Effector CD4-positive, alpha-beta T cell (primary cell): ENCODE results near the gene TFPT.
A peak's percentile ranks its signal among the peaks of the same experiment; 100 is the strongest.

Experiments used
- DNase-seq: peaks from one replicate; pipeline ENCODE4 v3.0.0-alpha.2; 2020
- total RNA-seq: gene quantifications from one replicate; lab custom pipeline; 2026; lab: John Stamatoyannopoulos, UW

TFPT gene, protein sequence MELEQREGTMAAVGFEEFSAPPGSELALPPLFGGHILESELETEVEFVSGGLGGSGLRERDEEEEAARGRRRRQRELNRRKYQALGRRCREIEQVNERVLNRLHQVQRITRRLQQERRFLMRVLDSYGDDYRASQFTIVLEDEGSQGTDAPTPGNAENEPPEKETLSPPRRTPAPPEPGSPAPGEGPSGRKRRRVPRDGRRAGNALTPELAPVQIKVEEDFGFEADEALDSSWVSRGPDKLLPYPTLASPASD
- 9.2 reads per million, percentile 30 among the genes with 10 or more reads in this experiment for total RNA-seq

DNA sequence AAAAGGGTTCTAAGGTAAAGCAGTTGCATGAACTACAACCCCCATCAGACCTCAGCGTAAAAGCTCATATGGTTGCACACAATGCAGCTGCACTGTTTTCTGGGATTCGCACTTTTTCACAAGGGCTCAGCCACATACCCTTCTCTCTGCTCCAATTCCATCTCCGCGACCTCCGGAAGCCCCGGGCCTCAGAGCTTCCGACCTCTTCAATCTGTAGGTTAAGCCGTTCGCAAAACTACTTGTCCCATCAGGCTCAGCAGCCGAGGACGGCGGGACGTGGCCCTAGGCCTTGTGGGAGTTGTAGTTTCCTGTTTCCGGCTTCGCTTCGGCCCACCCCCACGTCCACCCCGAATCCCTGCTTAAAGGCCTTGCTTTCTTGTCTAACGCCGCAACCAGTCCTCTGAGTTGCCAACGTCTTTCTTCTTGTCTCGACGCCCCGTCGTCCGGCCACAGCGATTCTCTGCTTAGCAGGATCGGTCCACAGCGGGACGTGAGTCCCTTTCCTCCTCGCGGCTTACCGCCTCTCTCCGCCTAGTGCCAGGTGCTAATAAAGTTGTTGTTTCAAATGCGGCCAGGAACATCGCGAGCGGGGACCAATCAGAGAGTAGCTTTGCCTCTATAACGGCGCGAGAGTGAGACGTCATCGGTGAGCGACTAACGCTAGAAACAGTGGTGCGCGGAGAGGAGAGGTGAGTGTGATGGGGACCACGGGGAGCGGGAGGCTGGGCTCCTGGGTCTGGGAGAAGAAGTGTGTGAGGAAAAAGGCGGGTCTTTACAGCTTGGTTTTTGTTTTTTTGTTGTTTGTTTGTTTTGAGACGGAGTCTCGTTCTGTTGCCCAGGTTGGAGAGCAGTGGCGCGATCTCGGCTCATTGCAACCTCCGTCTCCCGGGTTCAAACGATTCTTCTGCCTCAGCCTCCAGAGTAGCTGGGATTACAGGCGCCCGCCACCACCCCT lies at the start of gene TFPT, which contains the start of gene PRPF31:
TFPT (minus strand) TSS at position 549 of the 955 bp plus-strand sequence; CDS start at position 161, 388 bp downstream.
PRPF31 (plus strand) TSS at position 646 of the 955 bp plus-strand sequence. CDS start 2,525 bp downstream, outside the sequence.
- peak; percentile 98 for DNase-seq

DNA sequence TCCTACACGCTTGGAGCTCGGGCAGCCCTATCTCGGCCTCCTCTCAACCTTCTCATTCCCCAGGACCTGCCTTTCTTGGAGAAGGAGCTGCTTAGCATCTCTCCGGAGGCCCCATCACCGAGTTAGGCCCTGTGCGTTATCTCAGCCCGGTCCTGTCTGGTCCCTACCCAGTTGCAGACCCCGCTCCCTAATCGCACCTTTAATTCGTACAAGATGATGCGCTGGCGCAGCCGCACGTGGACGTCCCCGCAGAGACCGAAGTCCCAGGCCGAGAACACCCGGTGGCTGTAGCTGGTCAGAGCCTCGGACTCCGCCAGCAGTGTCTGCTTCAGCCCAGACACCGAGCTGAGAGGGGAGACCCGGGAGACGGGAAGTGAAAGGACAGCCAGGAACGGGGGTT lies 49.8 kb upstream of the TFPT start:
- DNase-seq: no peak

DNA sequence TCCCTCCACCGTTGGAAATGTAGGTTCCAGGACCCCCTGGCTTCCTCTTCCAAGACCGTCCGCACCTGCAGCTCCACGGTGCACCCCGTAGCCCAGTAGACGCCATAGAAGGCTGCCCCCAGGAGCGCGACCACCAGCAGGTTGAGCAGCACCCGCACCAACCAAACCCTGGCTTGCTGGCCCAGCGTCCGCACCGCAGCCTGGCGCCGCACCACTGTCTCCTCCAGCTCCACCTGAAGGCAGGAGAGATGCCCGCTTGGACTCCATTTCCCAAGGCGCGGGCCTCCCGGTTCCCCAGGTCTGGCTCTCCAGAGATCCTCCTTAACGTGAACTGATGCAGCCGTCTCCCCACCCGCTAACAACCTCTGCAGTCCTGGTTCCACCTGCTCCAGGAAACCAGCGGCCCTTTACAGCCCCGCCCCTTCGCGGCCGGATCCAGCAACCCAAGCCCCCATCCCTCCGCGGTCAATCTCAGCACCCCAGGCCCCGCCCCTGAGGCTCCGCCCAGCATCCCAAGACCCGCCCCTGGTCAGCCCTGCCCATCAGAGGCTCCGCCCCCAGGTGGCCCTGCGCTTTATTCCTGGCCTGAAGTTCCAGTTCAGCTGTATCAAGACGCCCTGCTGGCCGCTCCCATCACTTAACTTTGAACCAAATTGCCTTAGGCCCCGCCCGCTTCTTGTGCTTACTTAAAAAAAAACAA lies 49.1 kb upstream of the TFPT start:
- peak; percentile 46 for DNase-seq

DNA sequence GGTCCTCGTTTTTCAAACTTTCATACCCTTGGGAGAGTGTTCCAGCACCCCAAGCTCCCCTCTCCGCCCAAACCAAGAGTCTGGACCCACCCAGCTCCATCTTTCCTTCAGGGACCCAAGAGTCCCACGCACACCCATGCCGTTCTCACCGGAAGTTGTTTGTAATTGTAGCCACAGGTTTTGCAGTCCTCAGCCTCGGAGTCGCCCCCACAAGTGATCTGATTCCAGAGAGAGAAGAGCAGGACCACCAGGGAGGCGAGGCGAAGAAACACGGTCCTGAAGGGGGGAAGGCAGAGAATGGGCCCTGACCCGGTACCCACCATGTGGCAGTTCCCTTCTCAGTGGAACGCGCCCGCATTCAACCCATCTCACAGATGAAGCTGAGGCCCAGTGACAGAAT lies 47.4 kb upstream of the TFPT start:
- no peak for DNase-seq

DNA sequence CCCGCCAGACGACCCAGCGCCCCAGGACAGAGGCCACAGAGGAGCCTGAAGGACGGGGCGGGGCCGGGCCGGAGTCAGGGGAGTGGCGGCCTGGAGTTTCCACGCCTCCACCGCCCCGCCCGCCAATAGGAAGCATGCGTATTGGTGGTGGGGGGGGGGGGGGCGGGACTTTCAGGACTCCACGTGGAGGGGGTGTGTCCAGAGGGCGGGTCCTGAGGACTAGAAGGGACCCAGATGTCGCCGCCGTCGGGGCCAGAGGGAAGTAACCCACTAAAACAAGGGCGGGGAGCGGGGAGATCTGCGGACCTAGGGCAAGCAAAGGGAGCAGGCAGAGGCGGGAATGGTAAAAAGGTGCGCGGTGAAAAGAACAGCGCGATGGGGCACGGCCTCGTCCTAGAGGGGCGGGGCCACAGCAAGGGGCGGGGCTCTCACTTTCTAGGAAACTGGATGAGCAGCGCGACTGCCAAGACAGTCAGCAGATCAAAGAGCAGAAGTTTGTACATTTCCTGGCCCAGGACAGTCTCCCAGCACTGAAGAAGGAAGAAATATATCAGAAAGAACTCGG lies 46.9 kb upstream of the TFPT start:
- DNase-seq: peak; percentile 70

DNA sequence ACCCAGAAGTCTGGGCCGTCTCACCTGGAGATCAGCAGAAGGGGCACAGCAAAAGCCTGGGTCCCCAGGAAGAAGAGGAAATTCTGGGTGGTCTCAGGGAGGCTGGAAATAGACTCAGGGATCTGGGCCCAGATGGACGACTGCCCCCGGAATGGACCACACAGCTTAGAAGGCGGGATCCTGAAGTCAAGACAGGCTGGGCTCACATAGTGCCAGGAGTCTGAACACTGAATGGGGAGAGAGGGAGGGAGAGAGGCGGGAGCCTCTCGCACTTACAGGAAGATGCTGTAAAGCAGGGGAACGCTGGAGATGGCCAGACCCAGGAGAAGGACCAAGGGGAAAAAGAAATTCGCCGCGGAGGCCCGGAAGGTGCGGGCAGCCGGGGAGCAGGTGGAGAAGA lies 45.4 kb upstream of the TFPT start:
- no peak for DNase-seq

DNA sequence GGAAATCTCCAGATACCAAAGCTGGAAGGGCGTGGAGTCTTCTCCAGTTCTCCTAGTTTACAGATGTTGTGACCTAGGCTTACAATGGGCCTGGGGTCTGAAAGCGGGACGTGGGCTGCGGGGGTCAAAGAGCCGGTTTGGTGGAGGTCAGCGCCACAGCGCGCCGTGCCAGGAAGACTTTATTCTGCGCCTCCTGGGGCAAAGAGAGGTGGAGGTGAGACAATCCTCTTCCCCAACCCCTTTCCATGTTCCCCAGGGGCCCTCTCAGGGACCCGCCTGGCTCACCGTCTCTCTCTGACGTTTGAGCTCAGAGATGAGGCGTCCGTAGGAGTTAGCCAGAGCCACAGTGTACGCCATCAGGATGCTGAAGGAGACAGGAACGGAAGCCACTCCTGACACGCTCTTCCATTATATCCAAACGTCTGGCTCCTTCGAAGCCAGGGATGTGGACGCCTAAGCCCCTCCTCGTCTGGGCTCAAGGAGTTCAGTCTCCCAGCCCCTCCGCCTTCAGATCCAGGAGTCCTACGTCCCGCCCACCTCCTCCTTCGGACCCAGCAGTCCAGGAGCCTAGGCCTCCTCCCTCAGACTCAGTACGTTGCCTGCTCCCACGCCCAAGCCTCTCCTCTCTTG lies 44.8 kb upstream of the TFPT start:
- no peak for DNase-seq

DNA sequence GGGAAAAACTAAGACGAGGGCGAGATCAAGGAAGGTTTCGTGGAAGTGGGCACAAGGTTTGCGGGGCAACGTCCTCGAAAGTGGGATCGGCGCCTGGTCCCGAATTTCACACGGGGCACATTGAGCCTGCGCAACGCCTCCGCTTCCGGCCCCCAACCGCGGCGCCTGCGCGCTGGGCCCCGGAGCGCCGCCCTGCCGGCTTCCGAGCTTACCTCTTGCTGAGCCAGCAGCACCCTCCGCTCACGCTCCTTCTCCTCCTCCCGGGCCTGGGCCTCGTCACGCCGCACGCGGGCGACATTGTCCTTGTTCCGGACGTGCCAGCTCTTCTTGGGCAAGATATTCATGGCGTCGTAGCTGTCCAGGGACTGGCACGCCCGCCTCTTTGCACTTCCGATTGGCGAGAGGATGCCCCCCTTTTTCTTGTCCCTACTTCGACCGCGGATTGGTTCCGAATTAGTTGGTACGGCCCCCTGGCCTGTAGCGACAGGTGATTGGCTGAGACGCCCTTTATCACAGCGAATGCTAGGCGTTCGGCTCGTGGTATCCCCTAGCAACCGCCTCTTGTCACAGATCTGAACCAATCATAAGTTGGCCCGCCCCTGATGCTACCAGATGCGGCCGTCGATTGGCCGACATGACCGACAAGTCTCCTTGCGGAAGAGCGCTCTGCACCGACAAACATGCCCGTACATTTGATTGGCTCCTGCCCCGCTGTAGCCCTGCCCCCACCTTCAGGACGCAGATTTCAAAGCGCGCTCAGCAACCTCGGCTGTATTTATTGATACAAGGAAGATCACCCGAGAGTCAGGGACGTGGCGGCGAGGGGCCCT lies 44.1 kb upstream of the TFPT start, which contains the start of gene LENG1:
LENG1 (minus strand) TSS at position 370 of the 830 bp plus-strand sequence; CDS start at position 344, 26 bp downstream.
- DNase-seq: peak; percentile 99

DNA sequence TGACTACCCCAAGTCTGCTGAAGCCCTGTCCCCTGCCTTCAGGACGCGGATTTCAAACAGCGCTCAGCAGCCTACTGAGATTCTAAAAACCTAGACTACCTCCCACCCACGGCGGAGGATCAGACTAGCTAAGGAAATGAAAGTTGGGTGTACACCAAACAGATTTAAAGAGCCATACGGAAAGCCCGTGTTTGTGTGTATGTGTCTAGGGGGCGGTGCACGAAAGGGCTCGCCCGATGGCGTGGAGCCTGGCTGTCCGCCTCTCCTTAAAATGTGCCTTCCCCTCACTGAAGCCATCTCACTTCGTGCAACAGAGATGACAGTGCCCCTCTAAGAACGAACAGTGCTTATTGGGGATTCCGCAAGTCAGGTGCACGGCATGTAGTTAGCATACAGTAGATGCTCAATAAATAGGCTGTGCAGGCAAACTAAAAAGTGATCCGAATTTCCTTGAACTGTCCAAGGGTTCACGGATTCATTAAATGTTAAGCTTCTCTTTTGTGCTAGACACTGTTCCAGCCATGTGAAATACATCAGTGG lies 43.4 kb upstream of the TFPT start:
- no peak for DNase-seq

DNA sequence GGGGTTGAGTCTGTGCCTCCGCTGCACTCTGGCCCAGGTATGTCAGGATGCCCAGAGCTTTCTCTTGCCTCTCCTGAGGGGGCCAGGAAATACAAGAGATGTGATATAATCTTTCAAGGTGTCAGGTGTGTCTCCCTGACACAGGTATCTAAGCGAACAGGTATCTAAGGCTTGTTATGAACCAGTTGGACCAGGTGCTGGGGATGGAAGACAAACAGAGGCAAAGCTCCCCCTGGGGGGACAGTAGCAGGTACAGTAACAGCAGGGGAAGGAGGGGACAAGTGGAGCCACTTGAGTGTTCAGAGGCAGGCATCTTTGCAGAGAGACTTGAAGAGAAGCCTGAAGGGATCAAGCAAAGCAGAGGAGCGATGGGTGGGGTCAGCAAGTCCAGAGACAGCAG lies 41.5 kb upstream of the TFPT start:
- no peak for DNase-seq

DNA sequence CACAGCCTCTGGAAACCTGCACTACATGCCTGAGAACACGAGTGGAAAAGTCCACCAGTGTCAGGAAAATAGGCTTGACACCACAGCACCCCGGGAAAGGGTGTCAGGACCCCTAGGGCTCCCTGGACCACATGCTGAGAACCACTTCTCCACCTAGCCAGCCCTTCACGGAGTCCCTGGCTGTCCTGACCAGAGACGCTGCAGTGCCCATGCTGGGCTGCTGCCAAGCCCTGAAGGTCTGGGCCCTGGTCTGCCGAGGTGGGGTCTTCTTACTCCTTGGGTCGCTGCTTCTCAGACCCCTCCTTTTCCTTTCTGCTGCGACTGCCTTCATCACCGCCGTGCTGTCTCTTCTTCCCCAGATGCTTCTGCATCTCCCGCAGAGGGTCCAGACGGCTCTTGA lies 41.0 kb upstream of the TFPT start:
- no peak for DNase-seq

DNA sequence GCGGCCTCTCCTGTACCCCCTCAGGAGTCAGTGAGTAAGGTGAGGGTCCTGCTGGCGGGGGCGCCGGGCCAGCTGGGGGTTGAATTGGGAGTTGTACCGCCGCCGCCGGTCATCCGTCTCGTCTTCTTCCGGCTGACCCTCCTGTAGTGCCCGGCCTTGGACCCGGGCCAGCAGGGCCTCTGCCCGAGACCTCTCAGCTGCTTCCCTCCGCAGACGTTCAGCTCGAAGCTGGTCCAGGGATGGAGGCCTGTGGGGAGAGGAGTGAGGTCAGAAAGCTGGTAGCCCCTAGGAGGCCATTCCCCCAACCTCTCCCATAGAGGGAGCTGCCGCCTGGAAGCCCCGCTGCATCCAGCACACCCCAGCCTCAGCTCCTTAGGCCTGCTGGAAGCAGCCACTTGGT lies 40.2 kb upstream of the TFPT start:
- no peak for DNase-seq

DNA sequence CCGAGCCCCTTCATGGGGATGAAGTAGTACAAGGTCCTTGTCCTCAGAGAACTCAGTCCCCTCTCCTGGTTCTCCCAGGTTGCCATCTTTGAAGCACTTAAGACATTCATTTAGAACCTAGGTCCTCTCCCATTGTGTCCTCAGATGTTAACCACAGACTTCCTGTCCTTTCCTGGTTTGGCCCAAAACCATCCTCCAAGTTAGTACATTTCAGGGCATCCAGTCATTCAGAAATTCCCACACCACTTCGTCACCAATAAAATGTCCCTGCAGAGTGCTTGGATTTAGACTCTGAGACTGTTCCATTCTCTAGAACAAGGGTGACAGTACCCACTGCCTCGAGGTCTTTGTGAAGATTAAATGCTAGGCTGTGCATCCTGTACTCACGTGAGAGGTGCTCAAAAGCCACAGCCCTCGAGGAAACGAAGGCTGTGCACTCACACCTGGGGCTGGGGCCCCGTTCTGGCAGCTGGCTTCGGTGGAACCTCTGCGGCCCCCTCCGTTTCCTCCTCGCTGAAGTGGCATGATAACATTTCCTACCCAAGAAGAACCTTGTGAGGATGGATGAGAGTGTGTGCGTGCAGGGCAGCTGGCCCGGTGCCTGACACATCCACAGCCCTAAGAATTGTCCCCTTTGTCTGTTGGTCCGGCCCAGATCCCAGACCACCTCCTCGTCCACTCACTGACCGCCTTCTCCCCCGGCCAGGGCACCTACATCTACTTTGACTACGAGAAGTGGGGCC lies 39.3 kb upstream of the TFPT start:
- DNase-seq: no peak

DNA sequence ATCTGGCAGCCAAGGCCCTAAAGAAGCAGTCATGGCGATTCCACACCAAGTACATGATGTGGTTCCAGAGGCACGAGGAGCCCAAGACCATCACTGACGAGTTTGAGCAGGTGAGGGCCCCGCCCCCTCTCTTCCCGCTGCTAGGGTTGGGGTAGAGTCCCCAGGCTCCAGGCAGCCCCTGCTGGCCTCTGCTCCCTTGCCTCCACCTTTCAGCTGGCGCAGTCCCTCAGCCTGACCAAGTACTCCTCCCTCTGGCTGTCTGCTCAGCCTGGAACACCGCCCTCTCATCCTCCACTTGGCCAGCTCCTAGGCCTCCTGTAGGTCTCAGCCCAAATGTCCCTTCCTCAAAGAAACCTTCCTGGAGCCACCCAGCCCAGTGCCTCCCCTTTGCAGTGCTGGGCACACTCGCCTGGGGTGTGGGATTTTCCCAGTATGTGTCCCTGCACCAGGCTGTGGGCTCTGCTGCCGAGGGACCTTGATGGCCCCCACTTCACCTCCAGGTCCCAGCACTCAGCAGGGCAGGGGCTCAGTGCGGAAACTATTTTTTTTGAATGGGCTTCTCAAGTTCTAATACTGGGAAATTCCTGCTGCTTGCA lies 38.4 kb upstream of the TFPT start:
- DNase-seq: no peak

DNA sequence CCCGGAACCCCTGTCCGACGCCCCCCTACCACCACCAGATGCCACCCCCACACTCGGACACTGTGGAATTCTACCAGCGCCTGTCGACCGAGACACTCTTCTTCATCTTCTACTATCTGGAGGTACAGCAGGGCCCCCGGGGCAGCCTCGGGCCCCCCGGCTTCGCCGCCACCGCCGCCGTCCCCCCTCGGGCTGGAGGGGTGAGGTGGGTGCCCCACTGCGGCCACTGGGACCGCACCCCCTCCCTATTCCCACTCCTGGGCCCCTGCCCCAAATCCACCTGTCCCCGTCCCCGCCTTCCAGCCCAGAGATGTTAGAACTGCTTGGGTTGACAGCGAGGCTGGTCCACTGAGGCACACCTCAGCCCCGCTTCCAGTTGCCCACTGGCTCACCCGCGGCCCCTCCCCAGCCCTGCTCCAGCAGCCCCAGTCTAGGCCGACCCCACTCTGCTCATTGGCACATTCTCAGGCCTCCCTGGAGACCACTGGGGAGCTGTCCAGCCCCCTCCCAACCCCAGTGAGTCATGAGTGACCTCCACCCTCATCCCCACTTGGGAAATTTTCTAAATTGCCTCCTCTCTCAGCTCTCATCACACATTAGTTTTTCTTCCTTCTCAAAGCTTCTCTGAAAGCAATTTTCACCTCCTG lies 37.5 kb upstream of the TFPT start:
- DNase-seq: no peak

DNA sequence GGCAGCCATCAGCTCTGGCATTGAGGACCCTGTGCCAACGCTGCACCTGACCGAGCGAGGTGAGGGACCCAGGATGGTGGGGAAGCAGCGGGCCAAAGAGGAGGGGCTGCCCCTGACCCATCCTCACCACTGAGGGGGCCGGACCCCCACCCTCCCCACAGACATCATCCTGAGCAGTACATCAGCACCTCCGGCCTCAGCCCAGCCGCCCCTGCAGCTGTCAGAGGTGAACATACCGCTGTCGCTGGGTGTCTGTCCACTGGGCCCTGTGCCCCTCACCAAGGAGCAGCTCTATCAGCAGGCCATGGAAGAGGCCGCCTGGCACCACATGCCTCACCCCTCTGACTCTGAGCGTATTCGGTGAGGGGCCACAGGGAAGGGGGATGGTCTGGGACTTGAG lies 36.8 kb upstream of the TFPT start:
- DNase-seq: no peak

DNA sequence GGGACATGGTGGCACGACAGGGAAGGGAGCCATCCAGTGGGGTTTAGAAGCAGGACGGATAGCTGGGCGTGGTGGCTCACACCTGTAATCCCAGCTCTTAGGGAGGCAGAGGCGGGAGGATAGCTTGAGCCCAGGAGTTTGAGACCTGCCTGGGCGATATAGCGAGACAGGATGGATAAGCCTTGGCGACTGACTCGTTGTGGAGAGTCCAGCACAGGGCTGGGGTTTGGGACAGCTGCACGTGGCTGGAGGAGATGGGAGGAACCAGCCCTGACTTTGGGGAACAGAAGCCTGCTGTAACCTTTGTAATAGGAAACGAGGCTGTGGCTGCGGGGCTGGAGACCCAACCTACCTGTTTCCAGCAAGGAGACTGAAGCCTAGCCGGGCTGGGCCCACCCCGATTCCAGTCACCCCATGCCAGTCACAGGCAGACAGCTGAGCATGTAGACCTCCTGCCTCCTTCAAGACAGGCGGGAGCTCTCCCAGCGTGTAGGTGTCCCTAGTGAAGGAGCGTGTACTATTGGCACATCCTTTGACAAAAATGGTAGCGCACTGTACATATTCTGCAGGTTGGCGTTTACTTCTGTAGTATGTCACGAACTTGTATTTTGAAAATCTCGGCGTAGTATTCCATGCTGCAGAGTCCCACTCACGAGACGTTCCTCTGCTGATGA lies 36.0 kb upstream of the TFPT start:
- DNase-seq: no peak

DNA sequence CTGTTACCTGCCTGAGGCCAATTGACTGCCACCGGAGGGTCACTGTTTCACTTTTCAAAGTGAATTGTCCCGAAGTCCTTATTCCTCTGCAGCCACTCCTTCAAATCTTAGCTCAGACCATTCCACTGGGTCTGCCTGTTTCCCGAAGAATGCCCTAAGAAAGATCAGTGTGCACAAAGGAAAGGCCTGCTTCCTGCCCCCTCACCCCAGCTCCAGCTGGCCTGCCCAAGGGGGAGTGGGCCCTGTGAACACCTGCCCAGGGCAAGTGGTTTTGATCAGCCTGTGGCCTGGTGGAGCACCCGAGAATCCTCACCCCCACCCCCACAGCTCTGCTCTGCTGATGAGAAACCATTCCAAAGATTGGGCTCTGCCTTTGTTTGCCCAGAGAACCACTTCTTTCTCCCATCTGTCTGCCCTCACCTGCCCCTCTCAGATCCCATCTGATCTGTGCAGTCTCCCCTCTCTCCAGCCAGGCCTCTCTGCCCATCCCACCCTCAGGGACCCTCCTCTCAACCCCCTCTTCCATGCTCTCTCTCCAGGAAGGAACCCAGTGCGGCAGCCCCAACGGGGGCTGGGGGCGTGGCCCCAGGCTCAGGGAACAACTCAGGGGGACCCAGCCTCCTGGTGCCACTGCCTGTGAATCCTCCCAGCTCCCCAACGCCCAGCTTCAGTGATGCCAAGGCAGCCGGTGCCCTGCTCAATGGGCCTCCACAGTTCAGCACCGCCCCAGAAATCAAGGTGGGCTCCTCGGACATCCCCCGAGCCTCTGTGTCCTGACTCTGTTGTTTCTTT lies 33.8 kb upstream of the TFPT start:
- no peak for DNase-seq
